ENCODE results near the gene CDK6.

The CDK6 gene

DNA sequence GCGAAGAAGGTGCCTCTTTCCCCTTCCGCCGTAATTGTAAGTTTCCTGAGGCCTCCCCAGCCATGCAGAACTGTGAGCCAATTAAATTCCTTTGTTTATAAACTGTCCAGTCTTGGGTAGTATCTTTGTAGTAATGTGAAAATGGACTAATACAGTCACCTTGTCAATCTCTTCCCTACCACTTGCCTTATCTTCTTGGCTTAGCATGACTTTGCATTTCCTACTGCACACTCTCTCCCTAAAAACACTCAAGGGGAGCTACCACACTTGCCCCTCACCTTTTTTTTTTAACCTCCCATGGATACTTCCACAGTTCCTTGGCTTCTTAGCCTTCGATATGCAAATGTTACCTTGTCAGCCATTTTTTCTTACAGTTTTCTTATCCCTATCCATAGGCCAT lies 7.4 kb upstream of the CDK6 start:
- no peak for DNase-seq

DNA sequence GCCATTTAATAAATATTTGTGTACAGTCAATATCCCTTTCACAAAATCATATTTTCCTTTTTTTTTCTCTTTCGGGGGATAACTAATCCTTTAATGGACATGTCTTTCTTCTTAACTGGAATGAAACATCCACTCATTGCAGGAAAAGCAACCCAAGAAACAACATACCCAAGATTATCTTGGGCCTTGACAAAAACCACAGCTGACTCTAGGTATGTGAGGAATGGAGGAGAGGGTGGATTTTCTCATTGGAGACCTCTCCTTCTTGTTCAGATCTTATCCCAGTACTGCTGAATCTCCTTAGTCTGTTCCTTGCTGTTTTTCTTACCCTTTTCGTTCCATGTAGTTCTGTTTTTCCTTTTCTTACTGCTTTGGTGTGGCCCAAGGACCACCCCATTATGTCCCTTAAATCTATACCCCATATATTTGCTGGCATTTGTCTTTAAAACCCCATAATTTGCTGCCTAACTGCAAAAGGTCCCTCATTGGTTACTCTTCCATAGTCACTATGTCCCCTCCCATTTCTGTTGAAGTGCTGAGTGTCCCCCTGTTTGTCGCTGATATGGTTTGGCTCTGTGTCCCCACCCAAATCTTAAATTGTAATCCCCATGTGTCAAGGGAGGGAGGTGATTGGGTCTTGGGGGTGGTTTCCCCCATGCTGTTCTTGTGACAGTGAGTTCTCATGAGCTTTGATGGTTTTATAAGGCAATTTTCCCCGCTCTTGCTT lies 6.8 kb upstream of the CDK6 start:
- no peak for DNase-seq

DNA sequence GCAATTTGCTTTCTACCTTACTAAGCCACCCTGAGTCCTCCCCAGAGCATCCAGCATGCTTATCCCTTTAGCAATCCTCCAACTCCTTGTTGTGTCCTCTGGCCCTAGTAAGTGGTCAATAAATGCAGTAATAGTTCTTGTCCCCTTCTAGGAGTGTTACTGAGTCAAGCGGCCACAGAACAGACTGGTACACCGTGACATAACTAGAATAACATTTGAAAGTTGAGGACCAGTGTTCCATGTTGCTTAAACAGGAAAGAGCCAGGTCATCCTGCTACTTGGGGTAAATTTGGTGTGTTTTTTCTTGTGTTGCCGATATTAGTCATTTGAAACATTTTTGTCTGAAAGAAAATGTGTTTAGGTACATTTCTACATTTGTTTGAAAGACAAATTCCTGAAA lies 4.8 kb upstream of the CDK6 start:
- no peak for DNase-seq

DNA sequence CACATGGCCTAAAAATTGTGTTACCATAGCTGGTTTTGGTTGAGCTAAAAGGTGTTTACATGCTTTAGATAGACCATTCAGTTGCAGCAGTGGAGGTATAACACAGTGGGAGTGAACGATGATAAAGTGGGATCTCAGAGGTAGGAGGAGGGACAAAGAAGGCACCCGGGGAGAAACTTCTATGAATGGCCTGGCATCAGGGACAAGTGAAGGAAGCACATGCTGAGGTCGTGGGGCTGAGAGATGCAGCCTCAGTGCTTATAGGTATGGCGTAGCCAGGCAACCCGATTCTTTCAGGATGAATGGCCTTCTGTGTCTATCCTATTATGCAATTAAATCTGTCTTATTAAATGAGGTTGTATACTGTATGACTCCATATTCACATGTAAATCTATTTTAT lies 3.9 kb upstream of the CDK6 start:
- no peak for DNase-seq

DNA sequence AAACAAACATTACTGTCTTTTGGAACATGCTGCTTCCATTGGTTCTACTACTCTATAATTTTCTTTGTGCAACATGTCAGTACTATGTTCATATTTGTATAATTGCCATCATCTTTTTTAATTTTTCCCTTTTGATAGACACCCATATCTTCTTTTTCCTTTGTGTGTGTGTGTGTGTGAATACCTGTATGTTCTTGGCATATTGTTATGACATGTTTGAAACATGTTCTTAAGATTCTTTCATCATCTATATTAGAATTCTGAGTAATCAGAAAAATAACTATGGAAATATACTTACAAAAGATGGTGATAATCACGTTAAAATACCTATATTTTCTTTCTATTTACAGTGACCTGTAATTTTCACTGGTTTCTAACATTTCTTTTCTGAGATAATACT lies 3.5 kb upstream of the CDK6 start:
- DNase-seq = no peak

DNA sequence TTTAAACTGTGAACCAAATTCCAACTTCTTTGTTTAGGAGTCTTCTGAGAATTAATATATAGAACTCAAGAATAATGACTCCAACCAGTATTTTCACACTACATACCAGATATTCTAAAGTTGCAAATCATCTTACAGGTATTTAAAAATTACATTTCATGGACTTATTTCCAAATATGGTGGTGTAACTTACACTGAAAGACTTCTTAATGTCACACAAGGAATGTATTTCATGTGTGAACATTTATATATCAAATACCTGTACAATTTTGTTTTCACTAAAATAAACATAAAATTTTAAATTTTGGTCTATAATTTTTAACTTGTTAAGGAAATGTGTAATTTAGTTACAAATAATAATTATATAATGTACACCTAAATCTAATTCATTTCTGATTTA lies 2.6 kb upstream of the CDK6 start:
- DNase-seq = no peak

DNA sequence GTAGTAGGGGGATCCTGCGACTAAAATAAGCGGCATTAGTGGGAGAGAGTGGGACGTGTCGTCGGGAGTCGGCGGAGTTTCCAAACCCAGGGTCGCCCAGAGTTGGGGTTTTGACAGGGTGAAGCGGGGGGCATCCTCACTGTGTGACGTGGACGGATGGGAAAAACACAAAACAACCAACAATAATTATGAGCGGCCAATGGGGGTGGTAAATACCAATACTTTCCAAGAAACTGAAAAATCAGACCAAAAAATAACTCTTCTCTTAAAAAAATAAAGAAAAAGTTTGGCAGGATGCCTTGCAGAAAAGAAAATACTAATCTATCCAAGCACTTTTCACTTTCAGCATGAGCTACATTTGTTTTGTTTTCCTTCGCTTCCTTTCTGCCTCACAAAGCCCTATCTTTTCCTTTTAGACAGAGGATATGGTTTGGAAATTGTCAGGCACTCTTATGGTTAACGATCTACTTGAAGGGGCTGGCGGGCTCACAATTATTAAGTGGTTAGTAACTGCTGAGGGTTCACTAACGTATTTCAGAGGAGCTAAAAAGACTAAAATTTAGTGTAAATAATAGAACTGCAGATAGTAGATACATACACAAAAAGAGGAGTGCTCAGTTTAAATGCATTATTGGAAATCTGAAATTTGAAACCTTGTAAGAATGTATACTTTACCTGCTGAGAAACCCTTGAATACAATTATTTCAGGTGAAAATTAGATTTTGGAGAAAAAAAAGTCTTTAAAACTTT lies 802 bp upstream of the CDK6 start:
- no peak for DNase-seq

DNA sequence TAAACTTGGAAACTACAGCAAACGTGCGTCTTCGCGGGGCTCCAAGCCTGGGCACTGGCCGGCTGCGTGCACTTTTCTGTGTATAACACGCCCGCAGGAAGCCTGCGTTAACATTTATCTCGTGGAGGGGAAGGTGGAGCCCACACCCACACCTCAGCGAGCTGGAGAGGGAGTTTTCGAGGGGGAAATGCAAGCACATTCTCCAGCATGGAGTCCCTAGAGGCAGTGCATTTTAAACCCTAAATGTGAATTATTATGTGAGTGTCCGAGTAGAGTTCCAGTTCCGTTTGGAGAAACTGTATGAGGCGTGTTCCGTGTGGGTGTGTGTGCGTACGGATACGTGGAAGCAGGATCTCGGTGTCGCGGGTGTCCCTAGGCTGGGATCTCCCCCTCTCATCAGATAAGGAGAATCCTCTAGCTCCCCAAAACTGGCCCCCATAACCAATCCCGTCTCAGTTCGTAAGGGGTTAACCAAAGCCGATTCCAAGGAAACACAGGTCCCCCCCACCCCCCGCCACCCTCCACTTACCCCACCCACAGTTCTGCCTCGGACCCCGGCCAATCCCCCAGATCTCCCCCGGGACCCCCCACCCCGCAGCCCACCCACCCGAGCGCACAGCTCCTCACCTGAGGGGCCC lies 403 bp downstream of the CDK6 start:
- DNase-seq = no peak

DNA sequence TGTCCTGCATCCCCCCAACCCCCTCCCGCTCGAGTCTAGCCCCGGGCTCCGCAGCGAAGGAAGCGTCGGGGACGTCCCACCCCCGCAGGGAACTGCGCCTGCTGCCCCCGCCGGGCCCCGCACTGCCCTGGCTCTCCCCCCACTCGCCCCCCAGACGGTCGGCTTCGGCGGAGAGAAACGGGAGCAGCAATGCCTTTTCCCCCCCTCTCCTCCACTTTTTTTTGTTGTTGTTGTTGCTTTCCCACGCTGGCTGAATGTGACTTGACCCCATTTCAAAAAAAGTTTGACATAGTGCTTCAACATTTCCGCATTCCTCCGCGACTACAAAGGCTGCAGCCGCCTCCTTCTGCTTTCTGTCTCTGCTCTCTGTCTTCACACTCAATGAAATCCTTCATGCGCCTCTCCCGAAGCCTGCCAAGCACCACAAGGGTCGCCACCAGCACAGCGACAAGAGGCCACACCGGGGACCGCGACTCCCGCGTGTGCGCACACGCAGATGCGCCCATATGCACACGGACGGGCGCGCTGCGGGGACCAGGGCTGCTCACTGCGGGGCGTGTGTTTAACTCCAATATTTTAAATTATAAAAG lies 1.0 kb downstream of the CDK6 start:
- DNase-seq = peak; percentile 18

DNA sequence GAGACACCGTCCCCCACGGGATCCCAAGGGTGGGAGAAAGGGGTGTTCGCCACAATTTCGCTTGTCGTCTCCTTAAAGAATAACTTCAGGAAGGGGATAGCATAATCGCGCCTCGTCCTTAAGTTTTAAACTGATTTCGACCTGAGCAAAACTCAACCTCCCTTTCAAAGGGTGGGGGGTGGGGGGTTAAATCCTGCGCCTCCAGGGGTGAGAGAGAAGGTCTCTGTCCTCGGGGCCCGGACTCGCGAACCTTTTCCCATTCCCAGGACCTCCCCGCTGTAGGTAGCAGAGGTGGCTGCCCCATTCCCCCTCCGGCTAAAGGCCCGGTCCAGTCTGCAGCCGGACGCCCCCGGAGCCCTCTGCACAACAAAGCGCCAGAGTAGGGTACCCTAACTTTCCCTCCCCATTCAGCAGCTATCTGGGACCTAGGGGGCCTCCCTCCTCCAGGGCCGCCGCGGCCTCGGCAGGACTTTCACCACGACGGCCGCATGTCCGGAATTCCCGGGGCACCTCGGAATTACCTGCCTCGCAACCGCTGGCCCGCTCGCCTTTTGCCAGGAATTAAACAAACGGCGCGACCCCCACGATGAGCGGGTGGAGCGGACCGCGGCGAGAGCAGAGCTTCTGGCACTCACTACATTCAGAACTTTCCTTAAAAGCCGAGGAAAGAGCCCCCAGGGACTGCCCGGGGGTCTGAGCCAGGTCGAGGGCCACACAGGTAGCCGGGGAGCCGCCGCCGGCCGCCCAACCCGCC lies 1.7 kb downstream of the CDK6 start:
- DNase-seq = no peak

DNA sequence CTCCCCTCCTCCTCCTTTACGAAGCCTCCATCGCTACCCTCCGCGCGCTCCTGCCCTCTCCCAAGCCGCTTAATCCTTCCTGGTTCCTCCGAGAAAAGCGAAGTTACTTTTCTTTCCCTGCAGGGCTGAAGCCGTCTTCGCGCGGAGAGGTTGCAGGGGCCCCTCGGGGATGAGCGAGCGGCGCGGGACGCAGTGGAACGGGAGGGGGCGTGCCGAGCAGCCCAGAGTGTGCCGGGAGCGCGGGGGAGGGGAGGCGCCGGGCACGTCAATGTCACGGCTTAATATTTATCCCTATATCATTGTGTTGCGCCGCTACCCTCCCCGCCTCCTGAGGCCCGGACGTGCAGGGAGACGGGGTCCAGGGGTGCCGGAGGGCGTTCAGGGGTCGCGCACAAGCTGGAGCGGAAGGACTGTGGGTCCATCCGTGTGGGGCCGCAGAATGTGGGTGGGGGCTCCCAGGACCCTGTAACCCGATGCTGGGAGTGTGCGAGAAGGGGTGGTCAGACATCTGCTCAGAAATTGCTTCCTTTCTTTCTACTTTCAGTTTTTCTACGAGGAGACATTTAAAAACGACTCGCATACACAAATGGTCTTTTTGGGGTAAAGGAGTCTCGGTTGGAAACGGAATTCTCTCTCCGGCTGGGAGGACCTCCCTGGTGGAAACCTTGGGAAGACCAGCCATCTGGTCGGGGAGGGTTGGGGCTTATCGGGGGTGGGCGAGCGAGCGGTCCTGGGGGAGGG lies 2.4 kb downstream of the CDK6 start:
- DNase-seq = peak; percentile 61

DNA sequence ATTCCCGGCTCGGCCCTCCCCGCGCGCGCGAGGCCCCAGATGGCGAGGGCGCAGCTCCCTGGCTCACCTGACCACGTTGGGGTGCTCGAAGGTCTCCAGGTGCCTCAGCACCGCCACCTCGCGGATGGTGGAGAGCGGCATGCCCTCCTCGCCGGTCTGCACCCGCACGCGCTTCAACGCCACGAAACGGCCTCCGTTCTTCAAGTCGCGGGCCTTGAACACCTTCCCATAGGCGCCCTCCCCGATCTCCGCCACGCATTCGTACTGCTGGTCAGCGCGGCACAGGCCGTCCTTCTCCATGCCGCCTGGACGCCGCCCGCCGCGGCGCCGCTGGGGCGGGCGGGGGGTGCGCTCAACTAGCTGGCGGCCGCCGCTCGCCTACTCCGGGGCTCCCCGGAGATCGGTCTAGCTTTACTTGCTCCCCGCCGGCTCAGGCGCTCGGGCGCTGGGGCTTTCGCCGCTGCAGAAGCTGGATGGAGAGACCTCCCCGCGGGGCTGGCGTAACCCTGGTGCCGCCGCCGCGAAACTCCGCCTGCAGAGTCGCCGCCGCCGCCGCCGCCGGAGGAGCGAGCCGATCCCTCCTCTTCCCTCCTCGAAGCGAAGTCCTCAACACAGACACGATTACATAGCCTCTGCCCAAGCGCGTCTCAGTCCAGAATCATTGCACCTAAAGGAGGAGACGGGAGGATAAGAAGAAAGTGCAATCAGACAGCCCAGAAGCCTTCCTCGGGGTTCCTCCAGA lies 3.2 kb downstream of the CDK6 start:
- peak; percentile 82 for DNase-seq

DNA sequence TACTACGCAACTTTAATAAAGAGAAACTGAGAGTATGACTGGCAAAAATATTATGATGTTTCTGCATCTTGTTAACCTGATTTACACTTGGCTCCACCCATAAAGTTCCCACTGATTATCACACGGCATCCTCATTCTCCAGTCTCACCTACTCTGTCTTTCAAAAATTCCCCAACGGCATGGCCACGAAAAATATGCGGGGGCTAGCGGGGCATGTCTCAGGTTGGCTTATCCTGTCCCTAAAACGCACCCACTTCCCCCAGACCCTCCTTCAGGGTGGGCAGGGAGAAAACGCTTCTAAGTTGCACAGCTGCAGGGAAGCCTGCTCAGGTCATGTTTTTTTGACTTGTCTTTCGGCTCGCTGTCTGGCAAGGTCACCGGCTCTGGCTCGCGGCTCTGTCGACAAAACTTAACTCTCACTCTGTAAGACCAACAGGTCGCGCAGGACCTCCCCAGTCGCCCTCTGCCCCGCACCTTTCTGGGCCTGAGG lies 3.8 kb downstream of the CDK6 start:
- DNase-seq = no peak

DNA sequence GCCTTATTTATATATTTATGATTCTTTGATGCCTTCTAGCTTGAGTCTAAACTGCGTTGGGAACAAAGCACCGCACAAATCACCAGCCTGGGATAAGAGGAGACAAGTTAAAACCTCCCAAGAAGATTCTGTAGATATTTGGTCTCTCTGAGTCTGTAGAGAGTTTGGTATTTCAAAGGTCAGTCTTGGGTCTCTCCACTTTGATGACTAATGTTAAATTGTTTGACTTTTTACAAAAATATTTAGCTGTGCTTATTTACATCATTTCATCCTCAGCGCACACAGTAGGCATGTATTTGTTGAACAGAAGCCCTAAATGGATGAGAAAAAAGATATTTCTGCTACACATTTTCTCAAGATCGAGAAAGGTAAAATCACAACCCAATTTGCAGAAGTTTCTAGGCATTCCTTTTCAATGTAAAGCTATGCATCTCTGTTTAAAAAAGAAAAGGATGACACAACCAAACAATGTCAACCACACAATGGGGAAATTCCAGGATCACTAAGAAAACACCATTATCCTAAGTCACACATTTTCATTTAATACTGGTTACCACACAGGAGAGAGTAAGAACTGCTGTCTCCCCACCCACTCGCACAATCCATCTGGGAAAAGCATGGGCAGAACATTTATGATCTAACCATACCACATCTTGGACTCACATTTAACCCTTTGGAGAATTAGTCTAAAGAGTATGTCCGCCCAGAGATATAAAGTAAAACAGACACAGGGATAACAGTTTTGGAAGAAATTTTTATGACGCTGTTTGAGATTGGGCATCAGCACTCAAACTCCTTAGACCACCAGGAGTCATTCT lies 4.4 kb downstream of the CDK6 start:
- no peak for DNase-seq

DNA sequence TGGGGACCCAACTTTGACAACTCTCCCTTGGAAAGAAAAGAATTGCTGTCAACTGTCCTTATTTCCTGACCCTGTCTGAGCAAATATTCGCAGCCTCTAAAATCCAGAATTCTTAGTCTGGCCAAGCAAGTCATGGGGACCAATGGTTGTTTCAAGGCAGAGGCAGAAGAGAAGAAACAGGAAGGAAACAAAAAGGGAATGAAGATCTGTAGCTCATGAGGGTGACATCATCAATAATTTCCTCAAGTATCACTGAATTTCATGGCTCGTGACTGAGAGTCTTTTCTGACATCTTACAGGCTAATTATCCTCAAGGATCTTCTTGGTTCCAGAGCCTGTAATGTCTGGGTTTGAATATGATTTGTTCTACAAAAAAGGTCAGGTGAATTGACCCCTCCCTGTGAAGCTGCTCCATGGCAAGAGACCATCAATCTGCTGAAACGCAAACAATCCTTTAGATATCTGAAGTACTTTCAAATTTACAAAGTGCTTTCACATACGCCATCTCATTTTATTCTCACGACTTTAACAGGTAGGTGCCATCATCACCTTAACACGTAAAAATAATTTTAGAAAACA lies 5.8 kb downstream of the CDK6 start:
- no peak for DNase-seq

DNA sequence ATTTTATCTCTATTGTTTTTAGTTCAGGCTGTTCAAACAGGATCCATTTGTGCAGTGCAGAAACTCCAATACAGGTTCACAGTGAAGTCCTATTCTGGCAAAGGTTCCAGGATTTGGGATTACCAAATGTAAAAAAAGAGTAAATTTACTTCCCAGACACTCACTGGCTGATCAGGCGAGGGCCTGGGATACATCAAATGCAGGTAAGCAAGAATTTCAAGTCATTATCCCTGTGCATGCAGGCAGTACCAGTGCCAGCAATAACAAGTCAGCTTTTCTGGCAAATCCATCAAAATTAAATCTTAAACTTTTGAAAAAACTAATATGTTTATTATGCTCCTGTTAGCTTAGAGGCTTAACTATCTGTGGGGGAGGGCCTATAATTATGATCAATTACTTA lies 6.3 kb downstream of the CDK6 start:
- DNase-seq = no peak

DNA sequence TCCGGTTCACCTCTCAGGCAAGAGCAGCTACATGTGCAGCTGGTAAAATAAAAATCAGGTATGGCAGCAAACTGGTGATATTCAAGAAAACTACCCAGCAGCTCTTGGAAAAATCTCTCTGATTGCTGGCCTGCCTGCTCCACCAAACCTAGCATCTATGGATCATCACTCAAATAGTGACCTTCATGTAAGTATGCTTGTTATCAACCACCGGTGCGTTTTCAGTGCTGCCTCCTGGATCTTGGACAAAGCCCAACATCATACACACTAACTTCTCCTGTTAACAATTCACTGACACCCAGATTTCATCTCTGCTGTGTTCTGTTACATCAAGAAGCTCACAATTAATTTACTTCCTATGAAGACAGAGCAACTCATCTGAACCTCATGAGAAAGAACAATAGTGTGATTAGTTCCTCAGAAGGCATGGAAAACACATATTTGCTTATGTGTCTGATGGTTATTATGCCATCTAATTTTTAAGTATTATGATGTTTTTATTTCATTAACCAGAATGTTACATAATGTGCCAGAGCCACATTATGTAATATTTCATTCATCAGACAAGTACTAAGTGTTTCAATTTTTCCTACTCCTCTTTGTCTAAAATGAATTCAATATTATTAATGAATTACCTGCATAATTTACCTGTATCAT lies 8.8 kb downstream of the CDK6 start:
- no peak for DNase-seq

DNA sequence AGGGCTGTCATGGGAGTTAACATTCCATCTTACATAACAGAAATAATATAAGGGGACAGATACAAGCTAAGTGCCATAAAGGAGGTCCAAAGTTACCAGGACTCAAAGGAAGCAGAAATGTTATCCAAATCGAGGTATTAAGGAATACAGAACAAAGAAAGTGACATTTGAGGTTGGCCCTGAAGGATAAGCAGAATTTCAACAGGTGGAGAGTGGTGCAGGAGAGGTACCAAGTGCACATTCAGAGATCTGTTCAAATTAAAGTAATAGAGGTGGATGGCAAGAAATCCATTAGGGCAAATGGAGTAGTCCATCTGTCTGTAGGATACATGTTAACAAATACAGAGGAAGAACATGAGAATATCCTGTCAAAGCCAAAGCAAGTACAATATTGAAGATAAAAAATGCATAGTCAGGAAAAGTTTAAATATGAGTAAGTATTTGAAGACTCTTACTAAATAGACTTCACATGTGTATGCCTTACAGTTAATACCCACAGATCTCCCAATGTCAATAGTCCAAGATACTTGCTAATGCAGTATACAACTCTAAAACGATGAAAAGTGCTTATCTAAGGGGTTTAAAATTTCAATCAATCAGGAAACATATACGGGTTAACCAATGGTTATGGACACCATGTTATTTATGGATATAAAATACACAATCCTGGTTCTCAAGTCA lies 10.0 kb downstream of the CDK6 start:
- no peak for DNase-seq

DNA sequence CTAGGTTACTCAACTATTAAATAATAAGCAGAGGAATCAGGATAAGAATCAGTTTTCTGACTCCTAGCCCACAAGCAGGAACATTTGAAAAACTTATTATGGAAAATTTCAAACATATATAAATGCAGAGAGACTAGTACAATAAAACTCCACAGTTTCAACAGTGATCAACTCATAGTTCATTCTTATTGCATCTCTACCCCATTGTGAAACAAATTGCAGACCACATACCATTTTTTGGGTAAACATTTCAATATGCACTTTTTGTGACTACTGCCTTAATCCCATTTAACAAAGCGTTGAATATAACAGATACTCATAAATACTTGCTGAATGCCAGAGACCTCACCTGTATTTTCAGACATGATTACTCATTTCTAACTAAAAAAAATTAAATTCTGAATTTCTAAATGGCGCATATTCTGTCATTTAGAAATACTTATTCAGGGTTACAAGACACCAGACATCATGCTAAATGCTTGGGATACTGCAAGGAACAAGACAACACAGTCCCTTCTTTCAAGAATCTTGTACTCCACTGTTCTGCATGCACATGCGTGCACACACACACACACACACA lies 11.4 kb downstream of the CDK6 start:
- no peak for DNase-seq

All from activated CD4-positive, alpha-beta T cell treated with anti-CD3 and anti-CD28 coated beads for 1 hour (primary cell).